Panc1 (cell line): ENCODE data around the gene NEU2. TPM values are rescaled to one million over a fixed set of nuclear protein-coding genes. Genes with fewer than 3 reads are reported as not detected.

ENCODE experiments used
- ATAC-seq: fragments of 200-7000 bp; cut with Tn5 transposase; 2 replicates; pipeline ENCODE4 v1.9.1; 2020; ENCODE audit warnings: mild to moderate bottlenecking, moderate library complexity
- BruUV-seq: library from RNA; stranded (reverse); fragments of 400-500 nt; replicated peaks from 2 replicates; lab custom pipeline; 2021; lab: Mats Ljungman, UMichigan
- CTCF ChIA-PET: fragments of 300-600 bp; sonication (Branson Sonifier 250); formaldehyde crosslinking; loops from one replicate; lab custom pipeline; 2022; ENCODE audit warnings: antibody characterized with exemption; lab: Charles Lee
- POLR2A ChIA-PET: fragments of 300-600 bp; sonication (Branson Sonifier 250); formaldehyde crosslinking; loops from one replicate; lab custom pipeline; 2022; ENCODE audit warnings: antibody characterized with exemption; lab: Charles Lee
- DNase-seq: peaks from one replicate; pipeline ENCODE4 v3.0.0-alpha.2; 2010; ENCODE audit warnings: low read depth, low spot score
- H3K27ac ChIP-seq: 2 replicates; pipeline ENCODE4 v1.5.1; 2011; ENCODE audit warnings: mild to moderate bottlenecking, low read length, inconsistent platforms
- H3K27me3 ChIP-seq: fragments of 200-500 bp; sonication (Bioruptor generic); 2 replicates; pipeline ENCODE4 v1.6.0; 2014; ENCODE audit warnings: low read length, inconsistent platforms; ENCODE audit not compliant: control insufficient read depth, insufficient read depth
- H3K36me3 ChIP-seq: fragments of 200-500 bp; sonication (Bioruptor generic); 2 replicates; pipeline ENCODE4 v1.5.1; 2014; ENCODE audit warnings: inconsistent platforms, mild to moderate bottlenecking, low read length, moderate library complexity; ENCODE audit not compliant: control insufficient read depth, insufficient read depth
- H3K4me1 ChIP-seq: 2 replicates; pipeline ENCODE4 v1.5.1; 2011; ENCODE audit warnings: inconsistent platforms, mild to moderate bottlenecking, low read length, moderate library complexity; ENCODE audit not compliant: control insufficient read depth, insufficient read depth
- H3K4me3 ChIP-seq, 2 experiments: 2 replicates each; pipeline ENCODE4 v1.5.1; 2011 to 2012; ENCODE audit warnings: low read depth in 2 of 2, low read length in 2 of 2, mild to moderate bottlenecking in 2 of 2, inconsistent platforms in 1 of 2, moderate library complexity in 1 of 2
- H3K9me3 ChIP-seq: fragments of 200-500 bp; sonication (Bioruptor generic); 2 replicates; pipeline ENCODE4 v1.5.1; 2014; ENCODE audit warnings: low read depth, mild to moderate bottlenecking, inconsistent platforms, low read length, moderate library complexity; ENCODE audit not compliant: control insufficient read depth, insufficient read depth
- POLR2AphosphoS5 ChIP-seq: IDR thresholded peaks from 2 replicates; pipeline ENCODE4 v1.6.1; 2012; ENCODE audit warnings: mild to moderate bottlenecking, low read depth, low read length, moderate library complexity
- REST ChIP-seq, 2 experiments: IDR thresholded peaks; 2 replicates each; pipeline ENCODE4 v1.6.1; 2011 to 2012; ENCODE audit warnings: low read depth in 2 of 2, control low read depth in 1 of 2, low read length in 1 of 2, mild to moderate bottlenecking in 1 of 2, moderate library complexity in 1 of 2; ENCODE audit not compliant: insufficient read depth in 1 of 2
- SIN3A ChIP-seq: IDR thresholded peaks from 2 replicates; pipeline ENCODE4 v1.6.1; 2012; ENCODE audit warnings: low read depth, mild to moderate bottlenecking, low read length, moderate library complexity, borderline replicate concordance; ENCODE audit not compliant: insufficient read depth
- TCF7L2 ChIP-seq: IDR thresholded peaks from 2 replicates; pipeline ENCODE4 v1.6.1; 2011; ENCODE audit warnings: mild to moderate bottlenecking, low read depth, low read length, inconsistent platforms
- in situ Hi-C: cut with HindIII; loops from 2 replicates; pipeline ENCODE4 v1.10.0; 2016; ENCODE audit warnings: low sequenced_read_pairs, low pct_unique_long_range_greater_than_20kb
- intact Hi-C: fragments of 100-400 bp; cut with micrococcal nuclease; formaldehyde crosslinking; loops from one replicate; pipeline ENCODE4 v1.10.0; 2022; ENCODE audit not compliant: unreplicated experiment
- total RNA-seq: library from RNA; stranded (reverse); gene quantifications from one replicate; pipeline ENCODE4 v1.2.1, GENCODE V29; 2021; ENCODE audit not compliant: unreplicated experiment
- TF ChIP-seq, protein P1 (sequence below): fragments of 450-650 bp; IDR thresholded peaks from 2 replicates; pipeline ENCODE4 v1.5.1; 2017; ENCODE audit warnings: mild to moderate bottlenecking

NEU2 gene
- total RNA-seq, 1 experiment from 2014 or later: not detected

DNA sequence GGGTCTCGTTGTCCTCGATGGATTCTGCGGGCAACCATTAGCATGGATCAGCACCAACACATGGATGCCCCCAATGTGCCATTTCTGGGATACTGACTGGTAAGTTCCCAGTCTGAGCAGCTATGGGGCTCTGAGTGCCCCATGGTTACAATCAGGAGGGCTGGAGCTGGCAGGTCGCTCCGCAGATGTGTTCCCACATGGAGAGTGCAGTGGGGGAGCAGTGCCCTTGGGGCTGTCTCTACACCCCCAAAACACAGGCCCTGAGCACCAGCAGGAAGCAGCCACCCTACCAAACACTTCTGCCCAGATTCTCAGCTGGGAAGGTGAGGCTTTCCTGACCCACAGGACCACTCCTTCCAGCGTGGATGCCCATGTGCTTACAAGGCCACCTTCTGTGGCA lies 27.4 kb upstream of the NEU2 start:
- no peaks in the 10 kb centered on the region for H3K27me3 ChIP-seq
- no TSS peak for BruUV-seq
- TF ChIP-seq SIN3A (no peak), TCF7L2 (no peak), POLR2AphosphoS5 (no peak), REST (IDR thresholded peaks at IDR 0.05; ENCODE audit: insufficient read depth in 1 of 2, low read depth in 2 of 2, low read length in 1 of 2) (no peak)
- TF ChIP-seq, protein P1, sequence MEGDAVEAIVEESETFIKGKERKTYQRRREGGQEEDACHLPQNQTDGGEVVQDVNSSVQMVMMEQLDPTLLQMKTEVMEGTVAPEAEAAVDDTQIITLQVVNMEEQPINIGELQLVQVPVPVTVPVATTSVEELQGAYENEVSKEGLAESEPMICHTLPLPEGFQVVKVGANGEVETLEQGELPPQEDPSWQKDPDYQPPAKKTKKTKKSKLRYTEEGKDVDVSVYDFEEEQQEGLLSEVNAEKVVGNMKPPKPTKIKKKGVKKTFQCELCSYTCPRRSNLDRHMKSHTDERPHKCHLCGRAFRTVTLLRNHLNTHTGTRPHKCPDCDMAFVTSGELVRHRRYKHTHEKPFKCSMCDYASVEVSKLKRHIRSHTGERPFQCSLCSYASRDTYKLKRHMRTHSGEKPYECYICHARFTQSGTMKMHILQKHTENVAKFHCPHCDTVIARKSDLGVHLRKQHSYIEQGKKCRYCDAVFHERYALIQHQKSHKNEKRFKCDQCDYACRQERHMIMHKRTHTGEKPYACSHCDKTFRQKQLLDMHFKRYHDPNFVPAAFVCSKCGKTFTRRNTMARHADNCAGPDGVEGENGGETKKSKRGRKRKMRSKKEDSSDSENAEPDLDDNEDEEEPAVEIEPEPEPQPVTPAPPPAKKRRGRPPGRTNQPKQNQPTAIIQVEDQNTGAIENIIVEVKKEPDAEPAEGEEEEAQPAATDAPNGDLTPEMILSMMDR: no peak
- POLR2A ChIA-PET: no interaction called here
- no peaks in the 10 kb centered on the region for H3K4me1 ChIP-seq
- H3K4me3 ChIP-seq: no peak overlapping the region
- H3K36me3 ChIP-seq: no peaks in the 10 kb centered on the region
- H3K9me3 ChIP-seq: no peaks in the 10 kb centered on the region
- H3K27ac ChIP-seq: no peak overlapping the region; the same call in 1 of the 2 replicates
- in situ Hi-C loops (no loop called here), intact Hi-C loops (no loop called here)
- ATAC-seq (no peak), DNase-seq (no peak)
- CTCF ChIA-PET: no interaction called here

GRCh38 chr2:233006648-233007047 lies 25.8 kb upstream of the NEU2 start:
- CTCF ChIA-PET: no interaction called here
- no peaks in the 10 kb centered on the region for H3K9me3 ChIP-seq
- no peaks in the 10 kb centered on the region for H3K36me3 ChIP-seq
- no peaks in the 10 kb centered on the region for H3K4me1 ChIP-seq
- H3K4me3 ChIP-seq: no peak overlapping the region
- ATAC-seq (no peak), DNase-seq (no peak)
- no peak for TF ChIP-seq REST (IDR thresholded peaks at IDR 0.05; ENCODE audit: insufficient read depth in 1 of 2, low read depth in 2 of 2, low read length in 1 of 2)
- no peak for TF ChIP-seq TCF7L2
- TF ChIP-seq, protein P1: no peak
- TF ChIP-seq SIN3A: no peak
- no peak for TF ChIP-seq POLR2AphosphoS5
- POLR2A ChIA-PET: interaction anchor here (0.6 kb wide), 1 partner anchor 64 kb away, joined by 3 read pairs; no protein-coding TSS in a partner anchor
- intact Hi-C loops: no loop called here
- no peak overlapping the region for H3K27ac ChIP-seq
- no TSS peak for BruUV-seq
- H3K27me3 ChIP-seq: no peaks in the 10 kb centered on the region
- in situ Hi-C loops: no loop called here
